Activated CD4-positive, CD25-positive, alpha-beta regulatory T cell treated with anti-CD3 and anti-CD28 coated beads, Interleukin-2, amount 50 U/mL, for 16 hours (primary cell): Measurements from ENCODE around the gene TMEM238.
"Not testable (repeated sequence)": the region's sequence is repeated elsewhere in the genome, so short reads cannot be mapped to it uniquely, and the experiment has no call there.

Experiments
- DNase-seq: peaks from one replicate; pipeline ENCODE4 v3.0.0-alpha.2; 2020; ENCODE audit warnings: low read depth, low spot score

Gene TMEM238

GRCh38 chr19:55384131-55384919 lies at the start of gene TMEM238:
Gene TMEM238 (minus strand): TSS chr19:55384292. CDS start chr19:55384259, 33 bp downstream.
- DNase-seq = no peak

- no peak for DNase-seq
These were observed 49.2 kb upstream of the TMEM238 start for GRCh38 chr19:55433292-55433691.

- no peak for DNase-seq
These were observed 48.3 kb upstream of the TMEM238 start for GRCh38 chr19:55432241-55432959.

GRCh38 chr19:55431183-55431582 lies 47.1 kb upstream of the TMEM238 start:
- DNase-seq = no peak

GRCh38 chr19:55426042-55426441 lies 42.0 kb upstream of the TMEM238 start:
- no peak for DNase-seq

GRCh38 chr19:55424518-55424917 lies 40.4 kb upstream of the TMEM238 start:
- DNase-seq = no peak

GRCh38 chr19:55423225-55424005 lies 39.3 kb upstream of the TMEM238 start:
- DNase-seq = no peak

- not testable (repeated sequence) for DNase-seq
These were observed 37.2 kb upstream of the TMEM238 start for GRCh38 chr19:55421281-55421680.

GRCh38 chr19:55419624-55420236 lies 35.6 kb upstream of the TMEM238 start:
- no peak for DNase-seq

- DNase-seq = no peak
These were observed 35.0 kb upstream of the TMEM238 start for GRCh38 chr19:55419103-55419502.

GRCh38 chr19:55418185-55418584 lies 34.1 kb upstream of the TMEM238 start:
- DNase-seq = peak; percentile 21

- DNase-seq = no peak
These were observed 26.1 kb upstream of the TMEM238 start for GRCh38 chr19:55410168-55410567.

- DNase-seq = not testable (repeated sequence)
These were observed 25.1 kb upstream of the TMEM238 start for GRCh38 chr19:55409179-55409578.

- no peak for DNase-seq
These were observed 24.4 kb upstream of the TMEM238 start for GRCh38 chr19:55408533-55408872.

- peak; percentile 95 for DNase-seq
These were observed 23.9 kb upstream of the TMEM238 start for GRCh38 chr19:55407800-55408532.

GRCh38 chr19:55407550-55407799 lies 23.4 kb upstream of the TMEM238 start, which contains the start of gene UBE2S:
Gene UBE2S (minus strand): TSS chr19:55407788. CDS start chr19:55407589, 199 bp downstream.
- not testable (repeated sequence) for DNase-seq

GRCh38 chr19:55406826-55407549 lies 22.9 kb upstream of the TMEM238 start:
- no peak for DNase-seq

- DNase-seq = no peak
These were observed 22.2 kb upstream of the TMEM238 start for GRCh38 chr19:55406091-55406825.

GRCh38 chr19:55405638-55406037 lies 21.5 kb upstream of the TMEM238 start:
- no peak for DNase-seq

GRCh38 chr19:55402509-55402908 lies 18.4 kb upstream of the TMEM238 start:
- no peak for DNase-seq
